ENCODE measurements around the gene VAC14. TPM values are rescaled to one million over a fixed set of nuclear protein-coding genes. Genes with fewer than 3 reads are reported as not detected.
A peak's percentile ranks its signal among the peaks of the same experiment; 100 is the strongest.
"Not testable (repeated sequence)": the region's sequence is repeated elsewhere in the genome, so short reads cannot be mapped to it uniquely, and the experiment has no call there.

VAC14 gene
- total RNA-seq, 1 donor from 2014 or later = 19.0 TPM

- no peak for DNase-seq (ENCODE audit: low spot score)
- intact Hi-C loops (cut with DNase I) = no loop called here
These were observed 53.0 kb downstream of the VAC14 start for GRCh38 chr16:70747703-70748631.

- intact Hi-C loops (cut with DNase I) = no loop called here
- DNase-seq (ENCODE audit: low spot score) = no peak
These were observed 54.1 kb downstream of the VAC14 start for GRCh38 chr16:70746708-70747424.

- intact Hi-C loops (cut with DNase I) = no loop called here
- DNase-seq (ENCODE audit: low spot score) = no peak
These were observed 54.8 kb downstream of the VAC14 start for GRCh38 chr16:70746040-70746707.

DNA sequence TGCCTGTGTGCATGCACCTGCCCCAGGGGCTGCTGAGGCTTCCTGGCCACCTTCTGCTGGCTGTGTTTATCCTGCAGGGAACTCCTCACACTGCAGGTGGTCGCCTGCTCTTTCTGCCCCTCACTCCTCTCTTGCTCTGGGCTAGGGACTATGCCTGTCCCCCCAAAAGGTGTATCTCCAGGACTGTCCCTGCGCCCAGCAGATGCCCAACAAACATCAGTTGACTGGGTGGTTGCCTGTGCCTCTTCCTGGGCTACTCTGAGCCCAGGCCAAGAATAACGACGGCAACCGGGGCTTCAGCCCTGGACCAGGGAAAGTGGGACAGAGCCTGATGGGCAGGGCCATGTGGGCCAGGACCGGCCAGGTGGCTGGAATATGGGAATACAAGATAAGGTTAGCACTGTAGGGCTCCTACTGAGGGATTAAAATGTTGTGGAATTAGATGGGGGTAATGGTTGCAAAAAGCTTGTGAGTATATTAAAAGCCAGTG lies 55.4 kb downstream of the VAC14 start:
- intact Hi-C loops (cut with DNase I) = no loop called here
- no peak for DNase-seq (ENCODE audit: low spot score)

- DNase-seq (ENCODE audit: low spot score) = no peak
These were observed 56.6 kb downstream of the VAC14 start for GRCh38 chr16:70744366-70744765.

GRCh38 chr16:70743791-70744190 lies 57.2 kb downstream of the VAC14 start:
- no peak for DNase-seq (ENCODE audit: low spot score)
- intact Hi-C loops (cut with DNase I) = no loop called here

More at GRCh38 chr16:70744366-70744765, 56.6 kb downstream of the VAC14 start:
- intact Hi-C loops (cut with DNase I) = no loop called here

DNA sequence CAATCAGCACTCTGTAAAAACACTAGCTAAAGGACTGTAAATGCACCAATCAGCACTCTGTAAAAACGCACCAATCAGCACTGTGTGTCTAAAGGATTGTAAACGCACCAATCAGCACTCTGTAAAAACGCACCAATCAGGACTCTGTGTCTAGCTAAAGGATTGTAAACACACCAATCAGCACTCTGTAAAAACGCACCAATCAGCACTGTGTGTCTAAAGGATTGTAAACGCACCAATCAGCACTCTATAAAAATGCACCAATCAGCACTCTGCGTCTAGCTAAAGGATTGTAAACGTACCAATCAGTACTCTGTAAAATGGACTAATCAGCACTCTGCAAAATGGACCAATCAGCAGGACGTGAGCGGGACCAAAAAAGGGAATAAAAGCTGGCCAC lies 58.0 kb downstream of the VAC14 start:
- intact Hi-C loops (cut with DNase I); DNase-seq (ENCODE audit: low spot score): not testable (repeated sequence)

DNA sequence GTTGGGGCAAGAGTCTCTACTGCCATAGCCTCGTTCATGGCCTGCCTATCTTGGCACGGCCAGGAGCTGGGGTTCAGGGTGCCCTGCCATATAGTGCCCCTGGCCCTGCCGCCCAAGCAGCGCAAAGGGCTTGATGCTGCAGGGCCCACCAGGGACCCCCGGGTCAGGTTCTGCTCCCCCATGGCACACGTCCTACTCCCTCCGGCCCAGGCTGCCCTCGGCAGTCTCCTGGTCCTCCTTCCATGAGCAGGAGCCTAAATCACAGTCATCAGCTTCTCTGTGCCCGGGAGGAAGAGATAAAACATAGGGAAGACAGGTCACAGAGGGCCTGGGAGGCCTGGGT lies 59.2 kb downstream of the VAC14 start:
- DNase-seq (ENCODE audit: low spot score) = no peak
- intact Hi-C loops (cut with DNase I) = no loop called here

GRCh38 chr16:70740914-70741782 lies 59.8 kb downstream of the VAC14 start:
- peak; percentile 71 for DNase-seq (ENCODE audit: low spot score)
- intact Hi-C loops (cut with DNase I) = no loop called here

DNA sequence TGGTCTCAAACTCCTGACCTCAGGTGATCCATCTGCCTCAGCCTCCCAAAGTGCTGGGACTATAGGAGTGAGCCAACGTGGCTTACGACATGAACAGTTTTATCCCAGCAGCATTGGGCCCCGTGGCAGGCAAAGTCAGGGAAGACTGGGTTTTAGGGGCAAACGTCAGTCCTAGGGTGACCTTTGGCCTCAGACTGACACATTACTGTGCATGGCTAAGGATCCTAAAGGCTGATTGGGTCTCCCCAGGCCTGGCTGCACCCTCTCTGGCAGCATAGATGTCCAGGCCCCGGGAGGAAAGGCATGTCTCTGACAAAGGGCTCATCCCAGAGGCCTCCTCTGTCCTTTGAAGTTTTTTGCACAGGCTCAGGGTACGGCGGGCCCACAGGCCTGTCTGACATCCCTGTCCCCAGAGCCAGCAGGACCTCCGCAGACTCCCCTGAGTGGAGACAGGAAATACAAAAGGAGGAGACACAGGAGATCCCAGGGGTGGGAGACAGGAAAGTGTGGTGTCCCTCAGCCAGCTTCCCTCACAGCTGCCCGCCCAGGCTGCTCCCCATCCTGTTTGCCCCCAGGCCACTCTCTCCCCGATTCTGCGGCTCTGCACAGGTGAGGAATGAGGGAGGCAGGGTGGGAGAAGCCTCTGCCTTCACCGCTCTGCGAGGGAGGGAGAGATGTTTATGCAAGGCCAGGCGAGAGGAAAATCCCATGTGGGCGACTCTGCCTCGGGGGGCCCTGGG lies 60.6 kb downstream of the VAC14 start:
- intact Hi-C loops (cut with DNase I) = no loop called here
- DNase-seq (ENCODE audit: low spot score) = no peak

DNA sequence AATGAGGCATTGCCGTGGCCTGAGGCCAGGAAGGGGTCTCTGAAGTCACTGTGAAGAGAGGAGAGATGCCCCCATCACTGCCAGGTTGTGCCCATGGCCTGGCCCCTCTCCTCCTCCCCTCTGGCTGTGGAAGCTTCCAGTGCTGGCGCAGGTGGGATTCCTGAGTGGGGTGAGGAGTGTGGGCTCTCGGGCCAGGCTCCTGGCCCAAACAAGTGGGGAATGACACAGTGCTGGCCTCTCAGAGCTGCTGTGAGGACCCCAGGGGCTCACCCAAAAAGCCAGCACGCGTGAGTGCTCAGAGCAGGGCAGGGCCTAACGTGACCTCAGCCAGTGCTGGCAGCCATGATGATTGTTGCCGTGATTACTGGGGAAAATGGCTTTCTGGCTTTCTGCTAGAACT lies 61.6 kb downstream of the VAC14 start:
- intact Hi-C loops (cut with DNase I) = no loop called here
- DNase-seq (ENCODE audit: low spot score) = no peak

- intact Hi-C loops (cut with DNase I) = loop anchor here (1.0 kb wide), 1 partner anchor 56 kb away; no protein-coding TSS in a partner anchor
- no peak for DNase-seq (ENCODE audit: low spot score)
These were observed 62.6 kb downstream of the VAC14 start for GRCh38 chr16:70738083-70738977.

- intact Hi-C loops (cut with DNase I) = loop anchor here (1.0 kb wide), 1 partner anchor 55 kb away; no protein-coding TSS in a partner anchor
- DNase-seq (ENCODE audit: low spot score) = peak; percentile 84
These were observed 63.4 kb downstream of the VAC14 start for GRCh38 chr16:70737377-70738082.

GRCh38 chr16:70736465-70737376 lies 64.2 kb downstream of the VAC14 start:
- intact Hi-C loops (cut with DNase I) = no loop called here
- DNase-seq (ENCODE audit: low spot score) = no peak

GRCh38 chr16:70735141-70735979 lies 65.6 kb downstream of the VAC14 start:
- intact Hi-C loops (cut with DNase I) = no loop called here
- peak; percentile 70 for DNase-seq (ENCODE audit: low spot score)

All from cardiac septum (tissue), 1 donor.